ENCODE measurements around the gene ZNF836.

DNA sequence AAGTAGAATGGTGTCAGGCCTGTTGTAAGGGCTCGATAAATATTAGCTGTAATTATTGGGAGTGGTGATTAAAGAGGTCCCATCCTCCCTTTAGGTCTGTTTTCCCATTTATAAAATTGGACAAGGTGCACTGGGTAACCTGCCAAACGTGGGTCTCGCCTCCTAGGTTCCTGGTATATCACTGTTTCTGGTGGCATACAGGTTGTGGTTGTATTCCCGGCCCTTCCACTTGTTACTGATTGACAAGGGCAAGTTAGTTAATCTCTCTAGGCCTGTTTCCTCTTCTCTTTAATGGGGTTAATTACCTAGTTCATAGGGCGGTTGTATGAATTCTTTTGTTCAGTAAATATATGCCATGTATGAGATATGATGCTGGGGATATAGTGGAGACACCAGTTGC is 20.0 kb upstream of the ZNF836 start:
- TF ChIP-seq EZH2 (IDR thresholded peaks at IDR 0.05) (no peak), FOXP2 (optimal IDR thresholded peaks at IDR 0.05; ENCODE audit: control extremely low read depth, extremely low read length, insufficient read depth) (no peak), POLR2AphosphoS5 (IDR thresholded peaks at IDR 0.05; ENCODE audit: borderline replicate concordance, low read depth, low read length) (no peak)
